PC-9 (cell line): ENCODE results near the gene SLC41A3.

Experiments
- CTCF ChIP-seq: fragments of 200-600 bp; sonication (generic); conservative IDR thresholded peaks from 2 replicates; pipeline ENCODE4 v1.6.1; 2017; ENCODE audit warnings: mixed run types, antibody characterized with exemption, mild to moderate bottlenecking, moderate library complexity
- EZH2 ChIP-seq: fragments of 200-600 bp; sonication (generic); IDR thresholded peaks from 2 replicates; pipeline ENCODE4 v1.8.0; 2017; ENCODE audit warnings: antibody characterized with exemption, low read depth

- TF ChIP-seq CTCF (no peak), EZH2 (no peak)
These were observed 29.1 kb downstream of the SLC41A3 start for GRCh38 chr3:126054870-126055269.
